Body of pancreas (tissue), 4 donors: ENCODE measurements around the gene EXD2.

ENCODE experiments used
- POLR2A ChIP-seq, 3 donors: fragments of 450-650 bp; IDR thresholded peaks; one replicate each; pipeline ENCODE4 v1.6.1; 2016; ENCODE audit warnings: antibody characterized with exemption in 3 of 3, mild to moderate bottlenecking in 2 of 3
- TF ChIP-seq, protein P1 (sequence below), 7 experiments: fragments of 450-650 bp in 4 of 7; fragments of 200-600 bp in 3 of 7; sonication (generic) in 3 of 7; IDR thresholded peaks; one replicate each; pipeline ENCODE4 v1.5.1; 2016 to 2019; ENCODE audit warnings: antibody characterized with exemption in 7 of 7

DNA sequence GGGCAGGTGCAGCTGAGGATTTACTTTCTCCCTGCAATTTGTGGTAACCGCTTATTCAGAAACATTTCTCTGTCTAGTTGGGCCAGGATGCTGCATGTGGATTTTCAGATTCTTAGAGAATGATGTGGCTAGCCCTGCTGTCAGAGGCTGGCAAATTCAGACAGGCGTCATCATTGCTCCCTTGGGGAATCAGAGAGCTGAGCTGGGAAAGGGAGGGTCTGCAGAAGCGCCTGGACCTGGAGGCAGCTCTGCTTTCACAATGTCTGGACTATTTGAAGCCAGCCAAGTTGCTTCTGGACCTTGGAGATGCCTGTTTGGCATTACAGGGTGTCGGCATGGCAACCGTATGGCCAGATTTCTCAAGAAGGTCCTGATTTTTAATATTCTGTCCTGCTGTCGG, 72.1 kb downstream of the EXD2 start:
- TF ChIP-seq, protein P1, sequence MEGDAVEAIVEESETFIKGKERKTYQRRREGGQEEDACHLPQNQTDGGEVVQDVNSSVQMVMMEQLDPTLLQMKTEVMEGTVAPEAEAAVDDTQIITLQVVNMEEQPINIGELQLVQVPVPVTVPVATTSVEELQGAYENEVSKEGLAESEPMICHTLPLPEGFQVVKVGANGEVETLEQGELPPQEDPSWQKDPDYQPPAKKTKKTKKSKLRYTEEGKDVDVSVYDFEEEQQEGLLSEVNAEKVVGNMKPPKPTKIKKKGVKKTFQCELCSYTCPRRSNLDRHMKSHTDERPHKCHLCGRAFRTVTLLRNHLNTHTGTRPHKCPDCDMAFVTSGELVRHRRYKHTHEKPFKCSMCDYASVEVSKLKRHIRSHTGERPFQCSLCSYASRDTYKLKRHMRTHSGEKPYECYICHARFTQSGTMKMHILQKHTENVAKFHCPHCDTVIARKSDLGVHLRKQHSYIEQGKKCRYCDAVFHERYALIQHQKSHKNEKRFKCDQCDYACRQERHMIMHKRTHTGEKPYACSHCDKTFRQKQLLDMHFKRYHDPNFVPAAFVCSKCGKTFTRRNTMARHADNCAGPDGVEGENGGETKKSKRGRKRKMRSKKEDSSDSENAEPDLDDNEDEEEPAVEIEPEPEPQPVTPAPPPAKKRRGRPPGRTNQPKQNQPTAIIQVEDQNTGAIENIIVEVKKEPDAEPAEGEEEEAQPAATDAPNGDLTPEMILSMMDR (IDR thresholded peaks at IDR 0.05): no peak
- no peak for TF ChIP-seq POLR2A (IDR thresholded peaks at IDR 0.05)
